Breast epithelium (tissue), 4 donors: ENCODE data around the gene PNLIP. TPM values are rescaled to one million over a fixed set of nuclear protein-coding genes. Genes with fewer than 3 reads are reported as not detected.

Source experiments
- DNase-seq, 2 donors: peaks; one replicate each; pipeline ENCODE4 v3.0.0-alpha.2; 2019; ENCODE audit warnings: low spot score in 2 of 2
- H3K27ac ChIP-seq, 2 donors: fragments of 200-600 bp; sonication (generic) in 1 of 2; one replicate each; pipeline ENCODE4 v1.5.1; 2016 to 2019; ENCODE audit warnings: mild to moderate bottlenecking in 1 of 2
- H3K27me3 ChIP-seq, 2 donors: fragments of 200-600 bp; sonication (generic) in 1 of 2; one replicate each; pipeline versions ENCODE4 v1.5.1 to v1.6.0; 2017 to 2019; ENCODE audit warnings: control low read depth in 1 of 2, mild to moderate bottlenecking in 1 of 2
- H3K36me3 ChIP-seq: fragments of 200-600 bp; one replicate; pipeline ENCODE4 v1.5.1; 2019
- H3K4me1 ChIP-seq, 2 donors: fragments of 200-600 bp; sonication (generic); one replicate each; pipeline ENCODE4 v1.5.1; 2016 to 2019; ENCODE audit warnings: control low read depth in 1 of 2
- H3K4me3 ChIP-seq, 3 donors: fragments of 200-600 bp; sonication (generic); 1 replicate in 2 of 3; 2 replicates in 1 of 3; pipeline ENCODE4 v1.5.1; 2016 to 2019; ENCODE audit warnings: mild to moderate bottlenecking in 3 of 3, moderate library complexity in 2 of 3
- H3K9me3 ChIP-seq, 2 donors: fragments of 200-600 bp; sonication (generic) in 1 of 2; one replicate each; pipeline ENCODE4 v1.5.1; 2016 to 2019; ENCODE audit warnings: control low read depth in 1 of 2
- CTCF ChIP-seq, 3 donors: fragments of 450-650 bp; IDR thresholded peaks; one replicate each; pipeline ENCODE4 v1.5.1; 2016 to 2017; ENCODE audit warnings: antibody characterized with exemption in 3 of 3, mild to moderate bottlenecking in 3 of 3, moderate library complexity in 3 of 3
- POLR2A ChIP-seq: fragments of 450-650 bp; IDR thresholded peaks from one replicate; pipeline ENCODE4 v1.6.1; 2016; ENCODE audit warnings: antibody characterized with exemption, mild to moderate bottlenecking, moderate library complexity
- POLR2AphosphoS5 ChIP-seq, 3 donors: sonication (generic); formaldehyde crosslinking; IDR thresholded peaks; one replicate each; pipeline ENCODE4 v1.6.1; 2017; ENCODE audit warnings: antibody characterized with exemption in 3 of 3
- intact Hi-C: fragments of 100-400 bp; cut with DNase I; formaldehyde crosslinking; loops from one replicate; pipeline ENCODE4 v1.15.1; 2023; ENCODE audit warnings: low total_unique reads
- total RNA-seq, 3 donors: library from RNA; depleted of rRNA; stranded (reverse); fragments of >200 nt; gene quantifications; one replicate each; pipeline ENCODE4 v1.1.0, GENCODE V29; 2016

PNLIP gene
- total RNA-seq, 3 donors from 2014 or later: not detected

GRCh38 chr10:116553378-116553980 is 7.7 kb downstream of the PNLIP start:
- H3K36me3 ChIP-seq: no peaks in the 10 kb centered on the region
- DNase-seq: no peak
- H3K4me1 ChIP-seq: no peaks in the 10 kb centered on the region
- H3K27ac ChIP-seq: no peak overlapping the region
- no peaks in the 10 kb centered on the region for H3K9me3 ChIP-seq
- H3K27me3 ChIP-seq: no peaks in the 10 kb centered on the region
- TF ChIP-seq CTCF (IDR thresholded peaks at IDR 0.05): no peak
- no peak for TF ChIP-seq POLR2A
- TF ChIP-seq POLR2AphosphoS5 (IDR thresholded peaks at IDR 0.05): no peak
- no peak overlapping the region for H3K4me3 ChIP-seq
- intact Hi-C loops: no loop called here

- H3K9me3 ChIP-seq: no peaks in the 10 kb centered on the region
- no peak overlapping the region for H3K27ac ChIP-seq
- no peak for DNase-seq
- no peaks in the 10 kb centered on the region for H3K4me1 ChIP-seq
- TF ChIP-seq POLR2A (no peak), POLR2AphosphoS5 (IDR thresholded peaks at IDR 0.05) (no peak), CTCF (IDR thresholded peaks at IDR 0.05) (no peak)
- intact Hi-C loops: no loop called here
- no peaks in the 10 kb centered on the region for H3K36me3 ChIP-seq
- H3K27me3 ChIP-seq: no peaks in the 10 kb centered on the region
- no peak overlapping the region for H3K4me3 ChIP-seq
Observed at GRCh38 chr10:116554628-116555027, 8.9 kb downstream of the PNLIP start.

GRCh38 chr10:116555880-116556279 is 10.1 kb downstream of the PNLIP start:
- TF ChIP-seq POLR2AphosphoS5 (IDR thresholded peaks at IDR 0.05) (no peak), CTCF (IDR thresholded peaks at IDR 0.05) (no peak), POLR2A (no peak)
- H3K9me3 ChIP-seq: no peaks in the 10 kb centered on the region
- H3K27ac ChIP-seq: no peak overlapping the region
- H3K4me3 ChIP-seq: no peak overlapping the region
- no peaks in the 10 kb centered on the region for H3K27me3 ChIP-seq
- no peak for DNase-seq
- H3K4me1 ChIP-seq: no peaks in the 10 kb centered on the region
- H3K36me3 ChIP-seq: no peaks in the 10 kb centered on the region
- intact Hi-C loops: no loop called here

GRCh38 chr10:116557305-116557880 is 11.7 kb downstream of the PNLIP start:
- Histone ChIP-seq H3K36me3 (no peaks in the 10 kb centered on the region), H3K9me3 (no peaks in the 10 kb centered on the region), H3K4me3 (no peak overlapping the region), H3K27ac (no peak overlapping the region), H3K27me3 (no peaks in the 10 kb centered on the region), H3K4me1 (no peaks in the 10 kb centered on the region)
- TF ChIP-seq POLR2A: no peak
- TF ChIP-seq POLR2AphosphoS5 (IDR thresholded peaks at IDR 0.05): no peak
- no peak for TF ChIP-seq CTCF (IDR thresholded peaks at IDR 0.05)
- intact Hi-C loops: no loop called here
- no peak for DNase-seq

- Histone ChIP-seq H3K4me3 (no peak overlapping the region), H3K36me3 (no peaks in the 10 kb centered on the region), H3K9me3 (no peaks in the 10 kb centered on the region), H3K27ac (no peak overlapping the region), H3K4me1 (no peaks in the 10 kb centered on the region), H3K27me3 (no peaks in the 10 kb centered on the region)
- no peak for DNase-seq
- intact Hi-C loops: no loop called here
- TF ChIP-seq CTCF (IDR thresholded peaks at IDR 0.05) (no peak), POLR2AphosphoS5 (IDR thresholded peaks at IDR 0.05) (no peak), POLR2A (no peak)
Observed at GRCh38 chr10:116565534-116565933, 19.8 kb downstream of the PNLIP start.
